HG03280 (cell line): ENCODE measurements around the gene DLX1.
"Not testable (repeated sequence)": the region's sequence is repeated elsewhere in the genome, so short reads cannot be mapped to it uniquely, and the experiment has no call there.

Experiments used
- ATAC-seq: cut with Tn5 transposase; IDR thresholded peaks from one replicate; pipeline ENCODE4 v1.9.1; 2021; ENCODE audit warnings: mild to moderate bottlenecking, moderate library complexity; ENCODE audit not compliant: unreplicated experiment

DLX1 gene

DNA sequence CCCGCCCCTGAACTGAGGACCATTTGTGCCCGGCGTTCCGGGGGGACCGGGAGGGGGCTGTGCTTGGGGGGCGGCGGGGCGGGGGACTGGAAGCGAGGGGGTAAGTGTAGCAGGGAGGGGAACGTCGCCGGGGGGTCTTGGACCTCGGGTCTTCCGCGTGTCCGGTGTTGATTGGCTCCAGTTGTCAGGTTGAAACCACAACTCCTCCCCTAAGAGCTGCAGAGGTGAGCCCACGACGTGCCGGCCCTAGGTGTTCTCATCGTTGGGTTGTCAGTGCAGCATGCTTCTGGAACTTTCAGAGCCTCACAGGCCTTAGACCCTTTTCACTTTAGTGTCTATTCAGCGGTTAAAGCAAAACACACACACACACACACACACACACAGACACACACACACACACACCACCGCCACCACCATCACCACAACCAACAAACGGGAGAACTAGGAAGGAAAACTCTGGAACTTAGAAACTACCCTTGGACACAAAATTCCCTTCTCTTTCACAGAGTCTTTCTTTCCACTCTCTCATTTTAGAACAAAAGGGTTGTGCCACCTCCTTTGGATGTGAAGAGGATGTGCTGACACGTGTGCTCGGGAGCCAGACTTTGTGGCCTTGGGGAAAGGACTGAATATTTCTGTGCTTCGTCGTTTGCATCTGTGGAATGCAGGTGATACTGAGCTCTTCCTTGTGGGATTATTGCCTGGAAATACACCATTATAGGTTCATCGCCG lies 24.1 kb downstream of the DLX1 start:
- ATAC-seq: no peak

DNA sequence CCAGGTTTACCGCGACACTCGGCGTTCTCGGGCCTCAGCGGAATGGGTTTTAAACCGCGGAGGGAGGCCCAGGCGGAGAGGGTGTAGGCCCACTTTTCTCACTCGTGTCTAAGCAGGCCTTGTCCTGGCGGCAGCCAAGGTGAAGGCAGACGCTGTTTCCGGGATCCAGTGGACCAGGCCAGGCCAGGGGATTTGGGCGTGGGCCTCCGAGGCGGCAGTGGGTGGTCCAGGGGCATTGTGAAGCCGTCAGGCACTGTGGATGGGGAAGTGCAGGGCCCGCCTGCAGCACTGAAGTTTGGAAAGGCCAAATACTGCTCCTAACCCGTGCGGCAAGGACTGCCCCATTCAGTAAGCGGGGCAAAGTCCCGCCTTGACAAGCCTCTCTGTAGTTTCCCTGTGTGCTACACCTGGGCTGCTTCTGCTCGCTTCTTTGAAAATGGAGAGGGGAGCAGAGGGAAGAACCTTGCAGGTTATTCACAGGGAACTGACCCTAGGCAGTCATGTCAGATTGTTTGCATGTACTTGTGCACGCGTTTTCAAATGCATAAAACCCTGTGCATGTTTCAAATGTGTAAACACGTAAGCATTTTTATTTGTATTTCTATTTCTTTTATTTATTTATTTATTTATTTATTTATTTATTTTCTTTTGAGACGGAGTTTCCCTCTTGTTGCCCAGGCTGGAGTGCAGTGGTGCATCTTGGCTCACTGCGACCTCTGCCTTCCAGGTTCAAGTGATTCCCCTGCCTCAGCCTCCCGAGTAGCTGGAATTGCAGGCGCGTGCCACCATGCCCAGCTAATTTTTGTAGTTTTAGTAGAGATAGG lies 24.9 kb downstream of the DLX1 start:
- ATAC-seq: no peak

DNA sequence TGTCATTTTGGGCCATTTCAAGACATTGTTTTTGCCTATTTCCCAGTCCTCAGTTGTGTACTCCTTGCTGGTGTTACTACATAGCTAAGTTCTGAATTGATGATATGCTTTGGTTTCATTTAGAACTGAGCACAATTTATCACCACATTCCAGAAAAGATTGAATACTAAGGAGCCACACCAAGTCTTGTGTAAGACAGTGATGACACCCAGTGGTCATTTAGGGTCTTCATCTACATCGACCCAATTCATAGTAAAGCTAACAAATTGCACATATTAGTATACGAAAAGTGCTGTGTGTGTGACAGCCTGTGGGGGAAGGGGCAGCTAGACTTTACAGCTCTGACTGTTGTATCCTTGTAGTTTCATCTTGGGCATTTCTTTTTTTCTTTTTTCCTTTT lies 28.3 kb downstream of the DLX1 start:
- no peak for ATAC-seq

DNA sequence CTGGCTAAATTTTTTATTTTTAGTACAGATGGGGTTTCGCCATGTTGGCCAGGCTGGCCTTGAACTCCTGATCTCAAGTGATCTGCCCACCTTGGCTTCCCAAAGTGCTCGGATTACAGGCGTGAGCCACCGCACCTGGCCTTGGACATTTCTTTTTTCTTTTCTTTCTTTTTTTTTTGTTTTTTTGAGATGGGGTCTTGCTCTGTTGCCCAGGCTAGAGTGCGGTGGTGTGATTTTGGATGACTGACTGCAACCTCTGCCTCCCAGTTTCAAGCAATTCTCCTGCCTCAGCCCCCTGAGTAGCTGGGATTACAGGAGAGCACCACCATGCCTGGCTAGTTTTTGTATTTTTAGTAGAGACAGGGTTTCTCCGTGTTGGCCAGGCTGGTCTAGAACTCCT lies 28.9 kb downstream of the DLX1 start:
- ATAC-seq: not testable (repeated sequence)

DNA sequence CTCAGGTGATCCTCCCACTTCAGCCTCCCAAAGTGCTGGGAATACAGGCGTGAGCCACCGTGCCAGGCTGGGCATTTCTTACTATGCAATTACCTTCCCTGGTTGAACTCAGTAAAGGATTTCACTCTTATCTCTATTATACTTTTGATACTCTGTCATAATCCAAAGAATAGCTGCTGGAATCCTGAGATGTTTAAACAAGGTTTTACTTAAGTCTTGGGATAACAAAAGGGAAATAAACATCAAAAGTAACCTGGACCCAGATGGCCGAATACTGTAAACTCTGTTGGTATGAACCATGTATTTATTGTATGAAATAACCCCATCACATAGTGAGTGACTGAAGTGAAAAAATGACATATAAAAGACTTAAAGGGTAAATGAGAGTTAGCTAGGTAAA lies 29.3 kb downstream of the DLX1 start:
- no peak for ATAC-seq

DNA sequence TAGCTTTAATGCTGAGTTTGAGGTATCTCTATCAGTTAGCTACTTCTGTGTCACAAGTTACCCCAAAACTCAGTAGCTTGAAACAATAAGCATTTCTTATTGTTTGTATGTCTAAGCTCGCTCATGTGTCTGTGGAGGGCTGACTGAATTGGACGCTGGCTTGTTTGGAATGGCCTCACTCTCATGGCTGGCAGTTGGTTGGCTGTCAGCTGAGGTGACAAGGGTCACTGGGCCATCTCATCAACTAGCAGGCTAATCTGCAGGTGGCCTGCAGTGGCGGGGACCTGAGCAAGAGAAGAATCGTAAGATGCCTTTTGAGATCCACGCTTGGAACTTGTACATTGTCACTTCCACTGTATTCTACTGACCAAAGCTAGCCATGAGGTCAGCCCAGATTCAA lies 30.8 kb downstream of the DLX1 start:
- no peak for ATAC-seq

DNA sequence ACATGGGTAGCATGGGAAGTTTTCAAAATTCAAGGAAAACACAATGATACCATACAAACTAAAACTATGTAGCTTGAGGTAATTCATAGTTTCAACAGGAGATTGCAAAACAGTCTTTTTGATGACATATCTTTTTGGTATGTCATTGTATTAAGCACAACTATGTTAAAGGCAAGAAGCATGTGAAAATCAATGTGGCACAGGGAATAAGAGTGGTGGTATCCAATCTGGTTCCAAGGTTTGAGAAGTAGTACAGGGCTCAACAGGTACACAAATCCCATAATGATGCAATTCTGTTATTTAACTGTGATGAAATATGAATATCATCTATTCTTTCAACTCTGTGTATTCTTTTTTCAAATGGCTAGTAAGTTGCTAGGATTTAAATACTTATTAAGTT lies 33.8 kb downstream of the DLX1 start:
- no peak for ATAC-seq

DNA sequence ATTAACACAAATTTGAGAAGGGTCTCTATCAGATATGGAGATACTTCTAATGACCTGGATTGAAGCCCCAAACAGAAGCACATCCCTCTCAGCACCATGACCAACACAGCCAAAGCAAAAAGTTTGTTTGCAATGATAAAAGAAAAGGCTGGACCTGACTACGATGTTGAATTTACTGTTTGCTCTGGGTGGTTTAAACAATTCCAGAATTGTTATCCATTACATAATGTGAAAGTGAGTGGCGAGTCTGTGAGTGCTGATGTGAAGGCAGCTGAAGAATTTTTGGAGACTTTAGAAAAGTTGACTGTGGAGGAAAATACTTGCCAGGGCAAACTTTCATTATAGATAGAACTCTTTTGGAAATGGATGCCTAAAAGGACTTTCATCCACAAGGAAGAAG lies 34.8 kb downstream of the DLX1 start:
- ATAC-seq: no peak

DNA sequence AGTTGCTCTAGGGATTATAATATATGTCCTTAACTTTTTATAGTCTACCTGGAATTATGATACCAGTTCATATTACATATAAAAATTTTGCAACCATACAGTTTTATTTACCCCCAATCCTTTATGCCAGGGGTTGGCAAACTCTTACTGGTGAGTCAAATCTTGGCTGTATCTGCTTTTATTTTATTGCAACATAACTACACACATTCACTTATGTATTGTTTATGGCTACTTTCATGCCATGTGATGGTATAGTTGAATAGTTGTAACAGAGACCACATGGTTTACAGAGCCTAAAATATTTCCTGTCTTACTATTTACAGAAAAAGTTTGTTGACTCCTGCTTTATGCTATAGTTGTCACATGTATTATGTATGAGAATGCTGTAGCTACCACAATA lies 43.2 kb downstream of the DLX1 start:
- ATAC-seq: no peak

DNA sequence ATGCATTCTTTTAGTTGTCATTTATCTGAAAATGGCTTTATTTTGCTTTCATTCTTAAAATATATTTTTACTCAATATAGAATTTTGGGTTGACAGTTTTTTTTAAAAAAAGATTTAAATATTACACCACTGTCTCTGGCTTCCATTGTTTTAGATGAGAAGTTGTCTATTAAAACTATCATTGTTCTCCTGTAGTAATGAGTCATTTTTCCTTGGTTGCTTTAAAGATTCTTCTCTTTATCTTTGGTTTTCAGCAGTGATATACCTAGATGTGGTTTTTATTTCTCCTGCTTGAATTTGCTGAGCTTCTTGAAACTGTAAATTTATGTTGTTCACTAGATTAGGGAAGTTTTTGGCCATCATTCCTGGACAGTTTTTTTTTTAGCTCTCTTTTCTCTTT lies 44.1 kb downstream of the DLX1 start:
- no peak for ATAC-seq

DNA sequence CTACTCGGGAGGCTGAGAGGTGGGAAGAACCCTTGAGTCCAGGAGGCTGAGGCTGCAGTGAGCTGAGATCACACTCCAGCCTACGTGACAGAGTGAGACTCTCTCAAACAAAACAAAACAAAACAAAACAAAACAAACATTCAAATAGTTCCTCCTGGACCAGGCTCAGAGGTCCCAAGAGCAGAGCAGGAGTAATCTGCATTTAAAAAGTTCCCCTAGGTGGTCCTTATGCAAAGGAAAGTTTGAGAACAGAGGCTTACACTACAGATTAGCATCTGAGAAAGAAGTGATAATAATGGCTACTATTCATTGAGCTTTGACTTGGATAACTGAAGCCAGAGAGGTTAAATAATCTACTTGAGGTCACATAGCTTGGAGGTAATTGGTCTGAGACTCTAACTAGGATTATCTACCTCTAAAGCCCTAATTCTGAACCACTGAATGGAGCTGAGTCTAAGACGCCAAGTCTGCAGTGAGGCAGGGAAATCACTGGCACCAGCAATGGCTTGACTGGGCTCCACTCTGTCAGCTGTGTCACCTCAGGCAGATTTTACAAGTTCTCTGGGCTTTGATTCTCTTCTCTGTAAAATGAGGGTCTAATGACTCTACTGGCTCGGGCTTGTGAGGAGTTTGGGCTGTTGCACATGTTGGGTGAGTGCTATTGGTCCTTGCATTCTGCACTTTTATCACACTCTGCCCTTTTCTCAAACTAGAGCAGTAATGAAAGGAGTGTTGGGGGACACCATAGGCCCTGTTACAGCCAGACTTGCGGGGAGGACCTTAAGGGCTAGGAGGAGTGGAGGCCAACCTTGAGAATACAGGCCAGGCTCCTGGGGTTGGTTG lies 46.6 kb downstream of the DLX1 start:
- ATAC-seq: no peak

DNA sequence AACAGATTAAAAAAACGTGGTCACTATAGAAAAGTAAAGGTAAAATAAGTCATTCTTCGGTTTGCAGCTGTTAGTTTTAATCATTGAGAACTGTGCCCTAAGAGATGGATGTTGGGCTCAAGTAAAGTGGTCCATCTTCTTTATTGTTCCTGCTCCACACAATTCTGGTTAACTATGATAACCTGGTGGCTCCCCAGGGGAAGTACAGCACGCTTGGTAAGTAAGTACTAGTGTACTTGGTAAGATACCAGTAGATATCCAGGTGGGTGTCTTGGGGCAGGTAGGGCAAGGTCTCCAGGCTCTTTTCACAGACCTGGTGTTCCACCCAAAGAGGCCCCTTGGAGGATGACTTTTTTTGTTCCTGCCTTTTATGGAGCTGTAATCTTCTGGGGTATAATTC lies 49.0 kb downstream of the DLX1 start:
- no peak for ATAC-seq

DNA sequence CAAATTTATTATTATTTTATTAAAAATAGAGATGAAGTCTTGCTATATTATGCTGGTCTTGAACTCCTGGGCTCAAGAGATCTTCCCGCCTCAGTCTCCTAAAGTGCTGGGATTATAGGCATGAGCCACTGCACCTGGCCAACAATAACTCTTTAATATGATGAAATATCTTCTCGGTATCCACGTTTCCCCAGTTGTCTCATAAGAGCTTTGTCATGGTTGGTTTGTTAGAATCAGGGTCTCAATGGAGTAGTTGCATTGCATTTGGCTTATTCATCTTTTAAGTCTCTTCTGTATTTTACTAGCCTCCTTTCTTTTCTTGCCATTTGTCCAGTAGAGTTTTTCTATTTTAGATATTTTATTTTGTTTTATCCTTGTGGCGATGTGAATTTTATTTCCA lies 50.1 kb downstream of the DLX1 start:
- no peak for ATAC-seq

DNA sequence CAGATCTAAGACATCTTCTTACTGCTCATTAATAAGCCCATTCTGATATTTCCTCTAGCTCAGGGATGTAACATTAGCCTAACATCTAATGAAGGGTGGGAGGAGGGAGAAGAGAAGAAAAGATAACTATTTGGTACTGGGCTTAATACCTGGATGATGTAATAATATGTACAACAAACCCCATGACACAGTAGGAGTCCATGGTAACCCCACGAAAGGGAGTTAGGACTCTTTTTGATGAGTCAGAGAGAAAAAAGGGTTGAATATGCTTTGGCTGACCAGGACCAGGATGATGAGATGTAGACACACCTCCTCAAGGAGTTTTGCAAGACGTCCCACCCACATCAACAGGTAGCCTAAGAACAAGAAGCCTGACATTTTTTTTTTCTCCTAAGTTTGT lies 51.8 kb downstream of the DLX1 start:
- ATAC-seq: no peak

DNA sequence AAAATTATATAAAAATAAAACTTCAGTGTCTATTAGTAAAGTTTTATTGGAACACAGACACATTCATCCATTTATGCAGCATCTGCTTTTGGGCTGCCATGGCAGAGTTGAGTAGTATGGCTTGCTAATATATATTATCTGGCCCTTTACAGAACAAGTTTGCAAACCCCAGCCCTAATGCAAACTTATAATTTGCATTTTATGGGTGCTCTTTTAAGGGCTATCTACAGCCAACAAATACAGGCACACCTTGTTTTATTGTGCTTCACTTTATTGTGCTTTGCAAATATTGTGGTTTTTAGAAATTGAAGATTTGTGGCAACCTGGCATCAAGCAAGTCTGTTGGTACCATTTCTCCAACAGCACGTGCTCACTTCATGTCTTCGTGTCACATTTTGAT lies 52.6 kb downstream of the DLX1 start:
- ATAC-seq: no peak

DNA sequence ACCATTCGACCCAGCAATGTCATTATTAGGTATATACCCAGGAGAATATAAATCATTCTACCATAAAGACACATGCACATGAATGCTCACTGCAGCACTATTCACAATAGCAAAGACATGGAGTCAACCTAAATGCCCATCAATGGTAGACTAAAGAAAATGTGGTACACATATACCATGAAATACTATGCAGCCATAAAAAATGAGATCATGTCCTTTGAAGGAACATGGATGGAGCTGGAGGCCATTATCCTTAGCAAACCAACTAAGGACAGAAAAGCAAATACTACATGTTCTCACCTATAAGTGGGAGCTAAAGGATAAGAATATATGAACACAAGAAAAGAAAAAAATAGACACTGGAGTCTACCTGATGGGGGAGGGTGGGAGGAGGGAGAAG lies 53.4 kb downstream of the DLX1 start:
- not testable (repeated sequence) for ATAC-seq
